IPS DF 4.7 (cell line): ENCODE data around the gene ZMYND19.
"Not testable (repeated sequence)": the region's sequence is repeated elsewhere in the genome, so short reads cannot be mapped to it uniquely, and the experiment has no call there.

Experiments used
- DNase-seq: peaks from one replicate; pipeline ENCODE4 v3.0.0-alpha.2; 2013; ENCODE audit warnings: low spot score; ENCODE audit errors: extremely low read depth

Gene ZMYND19

GRCh38 chr9:137534256-137535119, 55.8 kb downstream of the ZMYND19 start:
- DNase-seq: no peak

GRCh38 chr9:137532891-137533468, 57.3 kb downstream of the ZMYND19 start:
- not testable (repeated sequence) for DNase-seq
